Mucosa of gallbladder (tissue), 1 donor: ENCODE measurements around the gene RHOBTB1. TPM values are rescaled to one million over a fixed set of nuclear protein-coding genes. Genes with fewer than 3 reads are reported as not detected.

ENCODE experiments used
- DNase-seq: peaks from one replicate; pipeline ENCODE4 v3.0.0-alpha.2; 2020; ENCODE audit warnings: low spot score
- total RNA-seq: library from RNA; stranded (reverse); gene quantifications from one replicate; pipeline ENCODE4 v1.2.1, GENCODE V29; 2021
- donor health status: DM: no; HTN: no; CAD: no.

Gene RHOBTB1
- total RNA-seq, 1 donor from 2014 or later: 16.8 TPM

- DNase-seq: peak; percentile 75
Observed at GRCh38 chr10:60964257-60965235, 20.6 kb upstream of the RHOBTB1 start.

DNA sequence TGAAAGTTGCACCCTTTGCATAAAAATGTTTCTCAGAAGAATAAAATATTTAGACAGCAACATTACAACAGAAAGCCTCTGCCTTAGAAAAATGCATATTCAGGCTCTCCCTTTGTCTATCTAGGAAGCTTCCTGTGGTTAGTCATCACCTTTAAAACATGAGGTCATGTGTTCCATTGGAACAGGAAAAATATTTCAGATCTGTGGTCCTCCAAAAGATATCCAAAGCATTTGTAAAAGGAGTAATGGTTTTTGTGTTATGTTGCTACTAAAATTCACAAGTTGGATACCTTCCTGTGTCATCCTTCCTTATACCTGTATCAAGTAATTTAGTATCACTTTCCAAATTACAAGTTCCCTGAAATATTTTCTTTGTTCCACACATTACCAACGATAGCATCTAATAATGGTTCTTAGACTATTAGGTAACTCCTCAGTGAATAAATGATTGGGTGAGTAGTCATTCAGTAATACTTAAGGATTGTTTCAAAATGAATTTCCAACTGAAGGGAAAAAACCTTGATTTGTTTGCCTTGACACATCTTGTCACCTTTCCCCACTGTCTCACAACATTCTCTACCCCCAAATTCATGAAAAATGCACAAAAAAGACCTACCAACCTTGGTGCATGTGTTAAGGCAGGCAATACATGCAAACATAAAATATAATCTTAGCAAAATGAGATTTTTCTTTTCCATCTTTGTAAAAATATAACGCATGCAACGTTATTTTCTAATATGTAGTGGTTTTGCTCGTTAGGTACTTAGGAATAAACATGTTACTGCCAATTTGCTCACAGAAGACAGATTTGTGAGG, 19.7 kb upstream of the RHOBTB1 start:
- no peak for DNase-seq

DNA sequence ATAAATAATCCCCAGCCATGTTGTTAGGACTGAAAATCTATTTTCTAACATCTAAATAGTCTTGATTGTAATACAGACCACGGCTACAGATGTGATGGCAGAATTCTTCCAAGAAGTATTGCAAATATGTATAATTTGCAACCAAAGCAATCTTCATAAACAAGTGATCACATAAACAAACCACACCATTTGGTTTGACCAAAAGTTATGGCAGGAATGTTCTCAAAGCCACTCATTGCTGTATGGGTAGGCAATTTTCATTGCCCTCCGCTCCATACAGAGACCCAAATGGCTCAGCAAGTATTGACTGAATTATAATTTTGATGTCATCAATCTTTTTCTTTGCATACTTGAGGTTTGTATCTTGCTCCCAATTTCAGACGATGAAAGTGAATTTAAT, 19.0 kb upstream of the RHOBTB1 start:
- no peak for DNase-seq

DNA sequence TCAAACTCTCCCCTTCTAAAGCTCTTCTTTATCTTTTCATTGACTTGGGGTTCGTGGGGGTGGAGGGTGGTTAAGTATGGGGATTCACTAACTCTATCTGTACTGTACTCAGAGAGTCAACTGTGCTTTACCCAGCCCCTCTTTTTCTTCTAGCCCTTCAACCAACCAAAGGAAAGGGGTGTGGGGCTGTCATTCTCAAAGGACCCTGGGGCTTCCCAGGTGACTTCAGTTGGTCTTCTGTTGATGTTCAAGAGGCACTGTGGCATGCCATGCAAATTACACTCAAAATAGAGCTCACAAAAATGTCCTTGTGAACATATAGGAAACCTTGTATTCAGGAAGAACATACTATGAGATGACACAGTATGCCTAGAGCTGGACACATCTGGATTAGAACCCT, 16.9 kb upstream of the RHOBTB1 start:
- no peak for DNase-seq

- no peak for DNase-seq
Observed at GRCh38 chr10:60960031-60960430, 16.0 kb upstream of the RHOBTB1 start.

DNA sequence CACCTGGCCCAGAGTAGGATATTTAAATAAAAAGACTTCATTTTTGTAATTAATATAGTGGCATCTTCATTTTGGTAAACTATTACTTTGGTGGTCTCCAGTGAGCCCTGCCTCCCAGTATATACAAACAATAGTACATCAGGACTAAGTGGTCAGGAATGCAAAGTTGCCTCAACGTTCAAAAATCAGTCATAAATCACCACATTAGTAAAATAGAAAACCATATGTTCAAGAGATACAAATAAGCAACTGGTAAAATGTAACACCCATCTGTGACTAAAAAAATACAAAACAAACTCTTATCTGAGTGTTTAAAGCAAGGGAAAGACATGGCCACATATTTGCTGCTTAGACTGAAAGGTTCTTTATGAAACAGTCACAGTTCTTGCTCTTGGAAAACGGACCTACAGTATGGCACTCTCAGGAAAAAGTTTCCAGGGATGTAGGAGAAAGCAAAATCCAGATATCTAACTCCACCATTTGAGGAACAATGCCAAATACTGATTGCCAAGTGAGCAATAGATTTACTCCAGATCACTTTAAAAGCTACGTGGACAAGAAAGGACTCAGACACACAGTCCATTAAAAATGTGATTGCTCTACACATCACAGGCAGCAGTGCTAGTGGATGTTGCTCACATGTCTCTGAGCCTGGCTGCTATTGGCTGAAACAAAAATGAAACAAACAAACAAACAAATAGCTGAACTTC, 15.1 kb upstream of the RHOBTB1 start:
- DNase-seq: no peak

GRCh38 chr10:60957667-60958221, 13.8 kb upstream of the RHOBTB1 start:
- DNase-seq: no peak

DNA sequence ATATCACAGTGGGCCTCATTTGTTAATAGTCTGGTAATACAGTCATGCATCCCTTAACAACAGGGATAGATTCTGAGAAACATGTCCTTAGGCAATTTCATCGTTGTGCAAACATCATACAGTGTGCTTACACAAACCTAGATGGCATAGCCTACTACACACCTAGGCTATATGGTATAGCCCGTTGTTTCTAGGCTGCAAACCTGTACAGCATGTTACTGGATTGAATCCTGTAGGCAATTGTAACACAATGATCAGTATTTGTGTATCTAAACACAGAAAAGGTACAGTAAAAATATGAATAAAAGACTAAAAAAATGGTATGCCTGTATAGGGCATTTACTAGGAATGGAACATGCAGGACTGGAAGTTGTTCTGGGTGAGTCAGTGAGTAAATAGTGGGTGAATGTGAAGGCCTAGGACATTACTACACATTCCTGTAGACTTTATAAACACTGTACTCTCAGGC, 12.0 kb upstream of the RHOBTB1 start:
- DNase-seq: no peak

GRCh38 chr10:60955316-60955715, 11.3 kb upstream of the RHOBTB1 start:
- DNase-seq: no peak

GRCh38 chr10:60954035-60954434, 10.1 kb upstream of the RHOBTB1 start:
- DNase-seq: no peak

GRCh38 chr10:60953420-60953819, 9.4 kb upstream of the RHOBTB1 start:
- no peak for DNase-seq

- no peak for DNase-seq
Observed at GRCh38 chr10:60952846-60953220, 8.8 kb upstream of the RHOBTB1 start.

DNA sequence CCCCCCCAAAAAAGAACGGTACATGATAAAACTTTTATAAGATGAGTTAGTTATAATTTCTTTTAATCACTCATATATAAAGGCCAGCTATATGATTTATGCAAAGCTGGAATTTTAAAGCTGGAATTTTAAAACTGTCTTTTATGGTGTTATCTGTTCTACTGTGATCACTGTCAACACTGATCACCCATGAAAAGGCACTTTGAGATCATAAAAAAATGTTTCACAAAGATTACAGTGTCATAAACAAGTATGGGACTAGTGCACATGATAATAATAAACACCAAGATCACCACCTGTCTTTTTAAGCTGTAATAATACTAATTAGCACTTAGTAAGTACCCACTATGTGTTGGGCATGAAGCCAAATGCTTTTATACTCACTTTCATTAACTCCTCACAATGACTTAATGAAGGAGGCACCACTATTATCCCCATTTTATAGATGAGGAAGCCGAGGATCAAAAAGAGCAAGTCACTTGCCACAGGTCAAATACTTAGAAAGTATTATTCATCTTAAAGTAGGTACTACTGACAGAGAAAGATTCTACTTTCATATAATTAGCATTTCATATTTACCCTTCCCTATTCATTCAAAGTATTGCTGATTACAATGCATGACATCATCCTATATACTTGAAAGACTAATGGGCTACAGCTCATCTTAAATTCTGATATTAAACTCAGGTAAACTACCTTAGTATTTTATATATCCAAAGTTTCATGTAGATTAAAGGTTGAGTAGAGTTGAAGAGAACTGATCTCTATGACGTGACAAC, 8.3 kb upstream of the RHOBTB1 start:
- DNase-seq: no peak

DNA sequence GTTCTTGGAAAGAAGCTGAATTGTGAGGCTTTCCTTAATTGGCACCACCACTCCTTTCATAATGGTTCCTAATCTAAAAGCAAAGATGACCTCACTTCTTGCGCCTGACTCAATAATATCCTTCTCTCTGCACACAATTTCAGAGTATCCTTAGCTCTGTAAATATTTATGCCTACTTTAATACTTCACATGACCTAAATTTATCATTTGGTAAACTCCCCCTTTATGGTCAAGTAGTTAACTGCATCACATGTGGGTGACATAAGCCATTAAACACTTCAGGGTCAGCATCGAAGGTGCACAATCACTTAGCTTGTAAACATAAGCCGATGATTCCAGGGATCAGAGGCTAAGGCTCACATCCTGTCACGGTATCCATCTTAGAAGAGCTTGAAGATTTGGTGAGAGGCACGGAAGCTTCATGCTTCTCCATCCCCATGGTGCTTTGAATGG, 7.3 kb upstream of the RHOBTB1 start:
- no peak for DNase-seq

GRCh38 chr10:60950300-60950699, 6.3 kb upstream of the RHOBTB1 start:
- DNase-seq: no peak

DNA sequence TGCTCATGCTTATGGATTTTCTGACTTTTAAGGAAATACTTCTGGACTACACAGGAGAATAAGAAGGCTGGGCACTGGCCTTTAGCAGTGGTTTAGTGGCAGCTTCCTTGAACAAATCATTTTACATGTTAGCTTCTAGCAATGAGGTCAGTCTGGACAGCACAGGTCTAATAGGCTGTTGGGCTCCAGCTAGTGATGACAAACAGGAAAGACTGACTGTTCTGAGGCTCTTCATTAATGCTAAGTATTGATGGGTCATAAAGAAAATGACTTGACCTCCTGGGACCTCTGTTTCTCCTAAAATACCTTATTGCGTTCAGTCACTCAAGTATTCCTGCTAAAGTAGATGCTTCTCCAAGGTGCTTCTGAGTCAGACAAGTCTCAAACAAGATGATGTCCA, 4.9 kb upstream of the RHOBTB1 start:
- no peak for DNase-seq

- no peak for DNase-seq
Observed at GRCh38 chr10:60944910-60945297, 919 bp upstream of the RHOBTB1 start.

- DNase-seq: peak; percentile 56
Observed at GRCh38 chr10:60943316-60944057, 498 bp downstream of the RHOBTB1 start.

DNA sequence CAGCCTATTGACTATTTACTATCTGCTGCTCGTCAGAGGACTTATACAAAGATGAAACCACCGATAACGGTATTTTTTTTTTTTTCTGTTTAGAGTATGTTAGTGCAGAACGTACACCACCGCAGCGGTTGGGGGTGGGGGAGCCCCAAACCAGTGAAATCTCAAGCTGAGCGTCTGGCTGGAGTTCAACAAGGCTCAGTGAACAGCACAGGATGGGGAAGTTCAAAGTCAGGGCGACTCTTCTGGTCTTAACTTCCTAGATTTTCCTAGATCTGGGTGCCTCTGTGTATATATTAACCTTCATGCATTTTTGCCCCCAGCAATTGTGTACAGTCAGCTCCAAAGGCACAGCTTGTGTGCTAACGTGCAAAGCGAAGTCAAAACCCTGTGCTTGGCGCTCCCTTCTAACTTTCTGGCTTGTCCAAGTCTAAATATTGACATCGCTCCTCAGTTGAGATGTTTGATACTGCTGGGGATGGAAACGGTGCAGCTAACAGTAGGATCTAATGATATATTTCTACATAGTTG, 1.1 kb downstream of the RHOBTB1 start:
- DNase-seq: peak; percentile 47
